Limb (tissue), 2 donors: ENCODE results near the gene RABEP1.

Source experiments
- DNase-seq, 2 donors: peaks; one replicate each; pipeline ENCODE4 v3.0.0-alpha.2; 2016; ENCODE audit errors: extremely low spot score in 2 of 2

The RABEP1 gene

DNA sequence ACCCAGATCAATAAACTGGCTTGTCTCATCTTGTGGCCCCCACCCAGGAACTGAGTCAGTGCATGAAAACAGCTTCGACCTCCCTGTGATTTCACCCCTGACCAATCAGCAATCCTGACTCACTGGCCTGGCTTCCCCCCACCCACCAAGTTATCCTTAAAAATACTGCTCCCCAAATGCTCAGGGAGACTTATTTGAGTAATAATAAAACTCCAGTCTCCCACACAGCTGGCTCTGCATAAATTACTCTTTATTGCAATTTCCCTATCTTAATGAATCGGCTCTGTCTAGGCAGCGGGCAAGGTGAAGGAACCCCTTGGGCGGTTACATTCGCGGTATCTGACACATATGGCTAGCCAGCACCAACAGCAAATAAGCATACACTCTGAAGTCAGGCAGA lies 9.8 kb upstream of the RABEP1 start:
- no peak for DNase-seq

DNA sequence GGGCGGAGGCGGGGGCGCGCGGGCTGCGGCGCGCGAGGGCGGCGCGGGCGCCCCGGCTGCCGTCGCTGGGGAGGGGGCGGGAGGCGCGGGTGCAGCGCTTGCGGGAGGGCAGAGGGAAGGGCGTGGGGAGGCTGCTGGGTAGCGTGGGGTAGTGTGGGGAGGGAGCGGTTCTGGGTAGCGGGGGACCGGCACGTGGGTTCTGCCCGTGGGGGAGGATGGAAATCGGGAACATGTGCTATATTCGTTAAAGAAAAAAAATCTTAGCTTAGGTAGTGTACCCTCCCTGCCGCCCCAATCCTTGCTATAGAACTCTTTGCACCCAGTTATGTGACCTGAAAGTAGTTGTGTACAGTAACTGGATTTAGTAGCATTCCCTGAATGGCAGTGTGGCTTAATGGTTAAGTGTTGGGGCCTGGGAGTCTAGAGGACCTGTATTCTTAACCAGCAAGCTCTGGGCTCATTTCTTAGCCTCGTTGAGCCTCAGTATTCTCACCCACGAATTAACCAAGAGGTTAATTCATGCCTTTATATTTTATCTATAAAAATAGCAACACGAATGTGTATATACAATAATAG lies 646 bp downstream of the RABEP1 start:
- peak in 1 of 2 donors; percentile 6 for DNase-seq

GRCh38 chr17:5283571-5284315 lies 1.7 kb downstream of the RABEP1 start:
- no peak for DNase-seq

DNA sequence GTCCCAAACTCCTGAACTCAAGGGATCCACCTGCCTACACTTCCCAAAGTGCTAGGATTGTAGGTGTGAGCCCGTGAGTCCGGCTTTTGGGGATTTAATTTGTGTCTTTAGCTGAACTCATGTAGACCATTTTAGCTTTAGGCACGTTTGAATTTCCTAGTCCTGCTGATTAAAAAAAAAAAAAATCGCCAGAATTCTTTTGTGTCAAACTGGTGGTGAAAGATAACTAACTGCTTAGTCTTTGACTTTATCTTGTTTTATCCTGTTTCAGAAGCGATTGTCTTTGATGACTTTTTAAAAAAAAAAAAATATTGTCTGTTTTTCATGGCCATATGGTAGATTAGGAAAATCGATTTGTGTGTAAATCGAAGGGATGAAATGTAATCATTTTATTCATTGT lies 2.6 kb downstream of the RABEP1 start:
- DNase-seq: no peak

DNA sequence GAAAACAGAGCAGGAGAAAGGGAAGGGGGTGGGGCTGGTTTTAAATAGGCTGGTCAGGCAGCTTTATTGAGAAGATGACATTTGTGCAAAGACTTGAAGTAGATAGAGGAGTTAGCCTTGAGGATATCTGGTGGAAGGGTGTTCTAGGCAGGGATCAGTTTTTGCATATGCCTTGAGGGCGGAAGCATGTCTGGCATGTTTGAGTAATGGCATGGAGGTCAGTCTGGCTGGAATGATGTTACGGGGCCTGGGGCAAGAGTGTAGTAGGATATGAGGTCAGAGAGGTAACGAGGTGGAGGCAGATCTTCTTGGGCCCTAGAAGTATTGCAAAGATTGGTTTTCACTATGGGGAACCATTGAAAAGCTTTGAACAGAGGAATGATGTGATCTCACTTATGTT lies 4.8 kb downstream of the RABEP1 start:
- no peak for DNase-seq

DNA sequence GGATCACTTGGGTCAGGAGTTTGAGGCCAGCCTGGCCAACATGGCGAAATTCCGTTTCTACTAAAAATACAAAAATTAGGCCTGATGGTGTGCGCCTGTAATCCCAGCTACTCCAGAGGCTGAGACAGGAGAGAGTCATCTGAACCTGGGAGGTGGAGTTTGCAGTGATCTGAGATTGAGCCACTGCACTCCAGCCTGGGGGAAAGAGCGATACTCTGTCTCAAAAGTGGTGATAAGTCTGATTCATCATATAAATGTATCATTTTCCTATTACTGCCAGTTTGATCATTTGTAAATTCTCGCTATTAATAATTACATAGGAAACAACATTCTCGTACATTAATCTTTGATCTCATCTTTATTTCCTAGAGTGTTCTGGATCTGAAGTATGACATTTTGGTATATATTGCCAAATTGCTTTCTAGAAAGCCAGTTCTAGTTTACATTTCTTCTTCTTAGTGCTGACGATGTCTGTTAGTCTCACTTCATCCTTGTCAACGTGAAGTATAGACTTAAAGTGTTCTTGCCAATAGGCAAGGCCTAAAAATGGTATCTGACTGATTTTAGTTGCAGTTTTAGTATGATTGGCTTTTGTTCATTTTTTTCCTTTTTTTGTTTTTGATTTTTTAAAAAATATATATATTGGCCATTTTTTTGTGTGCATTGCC lies 9.7 kb downstream of the RABEP1 start:
- DNase-seq: no peak

DNA sequence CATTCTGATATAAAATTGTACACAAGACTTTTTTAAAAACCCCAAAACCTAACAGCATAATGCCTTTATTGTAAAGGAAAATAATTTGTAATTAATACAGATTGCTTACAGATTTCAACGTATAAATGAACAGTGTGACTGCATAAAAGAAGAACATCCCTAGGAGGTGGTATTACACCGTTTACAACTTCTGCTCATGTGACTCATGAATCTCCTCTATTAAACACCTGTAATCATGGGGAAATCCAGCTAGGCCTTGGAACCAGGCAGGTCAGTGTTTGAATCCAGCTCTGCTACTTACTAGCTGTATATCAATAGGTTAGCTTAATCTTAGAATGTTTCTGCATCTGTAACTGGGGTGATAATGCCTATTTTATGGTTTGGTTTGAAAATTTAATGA lies 15.2 kb downstream of the RABEP1 start:
- DNase-seq: no peak

GRCh38 chr17:5299383-5299782 lies 17.3 kb downstream of the RABEP1 start:
- DNase-seq: no peak

DNA sequence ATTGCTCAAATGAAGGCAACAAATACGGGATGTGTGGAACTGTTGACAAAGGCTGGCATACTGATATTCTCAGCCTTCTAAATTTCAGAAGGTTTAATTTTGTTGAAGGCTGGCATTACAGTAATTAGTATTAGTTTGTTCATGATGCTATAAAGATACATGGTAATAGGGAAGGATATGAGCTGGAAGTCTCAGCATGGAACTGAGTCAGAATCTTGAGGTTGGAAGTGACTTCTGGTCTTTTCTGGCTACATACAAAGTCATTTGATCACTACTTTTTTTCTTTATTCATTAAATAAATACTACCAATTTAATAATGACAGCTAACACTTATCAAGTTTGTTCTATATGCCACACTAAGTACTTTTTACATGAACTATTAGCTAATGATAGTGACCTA lies 22.6 kb downstream of the RABEP1 start:
- no peak for DNase-seq

DNA sequence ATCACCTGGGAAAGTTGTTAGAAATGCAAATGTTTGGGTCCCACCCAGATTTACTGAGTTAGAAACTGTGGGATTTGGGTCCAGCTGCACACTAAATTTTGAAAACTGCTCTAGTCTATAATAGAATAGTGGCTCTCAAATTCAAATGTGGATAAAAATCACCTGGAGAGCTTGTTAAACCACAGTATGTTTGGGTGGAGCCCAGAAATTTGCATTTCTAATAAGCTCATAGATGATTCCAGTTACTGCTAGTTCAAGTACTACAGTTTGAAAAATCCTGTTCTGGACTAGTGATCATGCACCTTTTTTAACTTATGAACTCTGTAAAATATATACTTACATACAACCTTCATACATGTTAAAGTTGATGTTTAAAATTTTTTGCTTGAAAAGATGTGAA lies 27.8 kb downstream of the RABEP1 start:
- no peak for DNase-seq

DNA sequence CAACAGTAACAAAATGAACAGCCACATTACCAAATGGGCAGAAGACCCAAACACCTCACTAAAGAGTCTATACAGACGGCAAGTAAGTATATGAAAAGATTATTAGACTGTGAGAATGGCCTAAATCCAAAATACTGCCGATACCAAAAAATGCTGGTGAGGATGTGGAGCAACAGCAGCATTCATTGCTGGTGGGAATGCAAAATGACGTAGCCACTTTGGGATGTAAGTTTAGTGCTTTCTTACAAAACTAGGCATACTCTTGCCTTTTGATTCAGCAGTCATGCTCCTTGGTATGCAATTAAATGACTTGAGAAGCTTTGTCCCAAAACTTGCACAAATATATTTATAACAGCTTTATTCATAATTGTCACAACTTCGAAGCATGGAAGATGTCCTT lies 43.8 kb downstream of the RABEP1 start:
- no peak for DNase-seq

GRCh38 chr17:5329784-5330557 lies 47.9 kb downstream of the RABEP1 start:
- no peak for DNase-seq

DNA sequence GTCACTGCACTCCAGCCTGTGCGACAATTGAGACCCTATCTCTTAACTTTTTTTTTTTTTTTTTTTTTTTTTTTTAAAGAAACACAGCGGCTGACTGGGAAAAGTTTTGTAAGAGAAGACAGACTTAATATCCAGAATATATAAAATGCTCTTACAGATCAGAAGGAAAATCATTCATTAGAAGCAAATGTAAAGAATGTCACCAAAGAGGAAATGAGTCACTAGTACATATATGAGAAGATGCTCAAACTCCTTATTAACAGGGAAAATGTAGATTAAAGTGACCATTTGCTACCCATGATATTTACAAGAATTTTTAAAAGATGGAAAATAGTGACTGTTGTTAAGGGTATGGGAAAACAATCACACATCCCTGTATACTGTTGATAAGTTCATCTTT lies 48.9 kb downstream of the RABEP1 start:
- no peak for DNase-seq

DNA sequence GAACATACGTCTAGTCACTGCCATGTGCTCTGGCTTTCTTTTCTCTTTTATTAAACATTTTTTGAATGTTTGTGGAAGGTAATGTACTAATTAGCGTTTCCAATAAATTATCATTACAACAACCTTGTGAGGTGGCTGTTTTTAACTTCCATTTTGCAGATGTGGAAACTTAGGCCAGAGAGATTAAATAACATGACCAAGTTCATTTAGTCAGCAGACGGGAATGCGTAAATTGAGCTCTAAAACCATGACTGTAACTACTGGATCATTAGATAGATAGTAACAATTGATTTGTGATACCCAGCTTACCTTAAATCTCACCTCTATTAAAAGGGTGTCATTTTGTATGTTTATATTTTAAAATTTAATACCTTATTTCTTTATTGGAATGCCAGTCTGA lies 49.4 kb downstream of the RABEP1 start:
- DNase-seq: no peak

GRCh38 chr17:5344914-5345313 lies 62.8 kb downstream of the RABEP1 start:
- DNase-seq: no peak

- no peak for DNase-seq
Measured at GRCh38 chr17:5352681-5353289, 70.7 kb downstream of the RABEP1 start.

DNA sequence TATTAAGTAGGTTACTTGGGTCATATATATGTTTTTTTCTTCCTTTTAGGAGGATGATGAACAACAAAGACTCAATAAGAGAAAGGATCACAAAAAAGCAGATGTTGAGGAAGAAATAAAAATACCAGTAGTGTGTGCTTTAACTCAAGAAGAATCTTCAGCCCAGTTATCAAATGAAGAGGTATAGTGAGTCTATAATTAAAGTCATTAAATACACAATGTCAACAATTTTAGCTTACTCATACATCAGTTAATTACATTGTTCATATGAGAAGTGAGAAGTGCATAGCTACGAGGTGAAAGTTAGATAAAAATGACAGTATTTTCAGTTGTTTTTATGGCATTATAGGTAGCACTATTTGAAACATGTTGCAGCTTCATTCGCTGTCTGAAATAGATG lies 72.2 kb downstream of the RABEP1 start:
- DNase-seq: no peak

- DNase-seq: no peak
Measured at GRCh38 chr17:5354886-5355415, 72.9 kb downstream of the RABEP1 start.

DNA sequence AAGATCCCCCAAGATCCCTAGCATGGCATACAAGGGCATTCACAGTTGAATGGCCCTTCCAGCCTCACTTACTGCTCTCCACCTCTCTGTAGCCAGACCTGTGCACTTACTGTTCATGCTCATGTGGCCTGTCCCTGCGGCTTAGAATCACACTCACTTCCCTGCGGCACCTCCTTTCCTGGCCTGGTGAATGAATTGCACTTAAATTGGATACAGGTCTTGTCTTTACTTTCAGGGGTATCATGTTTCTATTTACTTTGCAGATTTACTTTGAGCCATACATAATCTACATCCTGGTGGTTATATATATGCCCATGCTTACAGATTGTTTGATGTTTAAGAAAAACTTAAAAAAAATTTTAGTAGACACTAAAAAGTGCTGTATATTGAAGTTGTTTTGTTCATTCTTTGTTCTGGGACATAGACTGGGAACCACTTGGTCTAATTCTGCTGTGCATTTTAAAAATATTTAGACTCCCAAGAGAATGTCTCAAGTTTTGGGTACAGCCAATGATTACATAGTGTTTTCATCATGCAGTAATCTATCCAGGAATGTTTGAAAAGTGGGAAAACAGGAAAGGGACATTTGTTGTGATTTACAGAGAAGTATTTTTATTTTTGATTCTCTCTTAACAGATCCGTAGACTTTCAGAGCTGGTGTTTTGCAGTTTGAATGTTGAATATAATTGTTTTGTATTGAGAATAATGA lies 73.5 kb downstream of the RABEP1 start:
- DNase-seq: peak in 1 of 2 donors; percentile 13

DNA sequence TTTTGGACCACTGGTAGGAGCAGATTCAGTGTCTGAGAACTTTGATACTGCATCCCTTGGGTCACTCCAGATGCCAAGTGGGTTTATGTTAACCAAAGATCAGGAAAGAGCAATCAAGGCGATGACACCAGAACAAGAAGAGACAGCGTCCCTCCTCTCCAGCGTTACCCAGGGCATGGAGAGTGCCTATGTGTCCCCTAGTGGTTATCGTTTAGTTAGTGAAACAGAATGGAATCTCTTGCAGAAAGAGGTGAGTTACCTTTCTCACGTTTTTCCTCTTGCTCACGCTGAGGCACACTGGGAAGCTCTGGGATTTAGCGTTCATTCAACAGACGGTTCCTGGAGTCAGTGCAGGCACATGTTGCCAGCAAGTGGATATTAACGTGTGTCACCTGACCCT lies 79.3 kb downstream of the RABEP1 start:
- DNase-seq: no peak
